Neural progenitor cell (in vitro differentiated cells): ENCODE measurements around the gene MCM3.

ENCODE experiments used
- EZH2 ChIP-seq: fragments of 200-600 bp; sonication (generic); IDR thresholded peaks from 2 replicates; pipeline ENCODE4 v1.6.1; 2017; ENCODE audit warnings: antibody characterized with exemption, mild to moderate bottlenecking, moderate library complexity
- EZH2phosphoT487 ChIP-seq: fragments of 200-600 bp; sonication (generic); IDR thresholded peaks from 2 replicates; pipeline ENCODE4 v1.6.1; 2017; ENCODE audit warnings: antibody characterized with exemption
- TF ChIP-seq, protein P1 (sequence below): fragments of 200-600 bp; sonication (generic); IDR thresholded peaks from 2 replicates; pipeline ENCODE4 v1.5.1; 2017; ENCODE audit warnings: antibody characterized with exemption, mild to moderate bottlenecking

- TF ChIP-seq, protein P1, sequence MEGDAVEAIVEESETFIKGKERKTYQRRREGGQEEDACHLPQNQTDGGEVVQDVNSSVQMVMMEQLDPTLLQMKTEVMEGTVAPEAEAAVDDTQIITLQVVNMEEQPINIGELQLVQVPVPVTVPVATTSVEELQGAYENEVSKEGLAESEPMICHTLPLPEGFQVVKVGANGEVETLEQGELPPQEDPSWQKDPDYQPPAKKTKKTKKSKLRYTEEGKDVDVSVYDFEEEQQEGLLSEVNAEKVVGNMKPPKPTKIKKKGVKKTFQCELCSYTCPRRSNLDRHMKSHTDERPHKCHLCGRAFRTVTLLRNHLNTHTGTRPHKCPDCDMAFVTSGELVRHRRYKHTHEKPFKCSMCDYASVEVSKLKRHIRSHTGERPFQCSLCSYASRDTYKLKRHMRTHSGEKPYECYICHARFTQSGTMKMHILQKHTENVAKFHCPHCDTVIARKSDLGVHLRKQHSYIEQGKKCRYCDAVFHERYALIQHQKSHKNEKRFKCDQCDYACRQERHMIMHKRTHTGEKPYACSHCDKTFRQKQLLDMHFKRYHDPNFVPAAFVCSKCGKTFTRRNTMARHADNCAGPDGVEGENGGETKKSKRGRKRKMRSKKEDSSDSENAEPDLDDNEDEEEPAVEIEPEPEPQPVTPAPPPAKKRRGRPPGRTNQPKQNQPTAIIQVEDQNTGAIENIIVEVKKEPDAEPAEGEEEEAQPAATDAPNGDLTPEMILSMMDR = no peak
- TF ChIP-seq EZH2 (no peak), EZH2phosphoT487 (no peak)
Observed at GRCh38 chr6:52300489-52300931, 16.0 kb upstream of the MCM3 start.
